DOHH2 (cell line): Measurements from ENCODE around the gene KCNK5.

Experiments
- H3F3A ChIP-seq: fragments of 200-600 bp; sonication (generic), shearing (Covaris generic); 2 replicates; pipeline ENCODE4 v1.6.0; 2016; ENCODE audit warnings: antibody characterized with exemption, mild to moderate bottlenecking; ENCODE audit not compliant: control insufficient read depth, insufficient read depth
- H3K27ac ChIP-seq: fragments of 200-600 bp; sonication (generic); 2 replicates; pipeline ENCODE4 v1.5.1; 2014; ENCODE audit warnings: low read depth, mild to moderate bottlenecking, low read length, moderate library complexity
- H3K27me3 ChIP-seq: fragments of 200-600 bp; sonication (generic); 2 replicates; pipeline ENCODE4 v1.6.1; 2014; ENCODE audit warnings: mild to moderate bottlenecking, low read length, mixed read lengths; ENCODE audit not compliant: control insufficient read depth
- H3K36me3 ChIP-seq: fragments of 200-600 bp; sonication (generic); 2 replicates; pipeline ENCODE4 v1.6.1; 2014; ENCODE audit warnings: mild to moderate bottlenecking, low read length, moderate library complexity, mixed read lengths; ENCODE audit not compliant: control insufficient read depth
- H3K4me1 ChIP-seq: fragments of 200-600 bp; sonication (generic); 2 replicates; pipeline ENCODE4 v1.6.1; 2014; ENCODE audit warnings: mild to moderate bottlenecking, low read length, mixed read lengths; ENCODE audit not compliant: control insufficient read depth
- H3K4me2 ChIP-seq: fragments of 200-600 bp; sonication (generic); 2 replicates; pipeline ENCODE4 v1.6.0; 2014; ENCODE audit warnings: mild to moderate bottlenecking, low read length, moderate library complexity
- H3K4me3 ChIP-seq: fragments of 200-600 bp; sonication (generic); 2 replicates; pipeline ENCODE4 v1.5.1; 2014; ENCODE audit warnings: mild to moderate bottlenecking, low read length, mixed read lengths
- H3K79me2 ChIP-seq: fragments of 200-600 bp; sonication (generic); 2 replicates; pipeline ENCODE4 v1.6.1; 2014; ENCODE audit warnings: mild to moderate bottlenecking, low read length, mixed read lengths; ENCODE audit not compliant: control insufficient read depth
- H3K9me2 ChIP-seq: fragments of 200-600 bp; sonication (generic); replicated peaks from 2 replicates; pipeline ENCODE4 v1.6.1; 2014; ENCODE audit warnings: mild to moderate bottlenecking, low read length, mixed read lengths; ENCODE audit not compliant: control insufficient read depth
- H3K9me3 ChIP-seq: fragments of 200-600 bp; sonication (generic); 2 replicates; pipeline ENCODE4 v1.6.1; 2014; ENCODE audit warnings: antibody characterized with exemption, low read length, mixed read lengths; ENCODE audit not compliant: control insufficient read depth, insufficient read depth
- H4K20me1 ChIP-seq: fragments of 200-600 bp; sonication (generic); 2 replicates; pipeline ENCODE4 v1.6.0; 2014; ENCODE audit warnings: low read depth, mild to moderate bottlenecking, antibody characterized with exemption, low read length, moderate library complexity; ENCODE audit not compliant: control insufficient read depth, insufficient read depth
- EZH2phosphoT487 ChIP-seq: fragments of 200-600 bp; sonication (generic); IDR thresholded peaks from 2 replicates; pipeline ENCODE4 v1.6.1; 2017; ENCODE audit warnings: borderline replicate concordance, mild to moderate bottlenecking, antibody characterized with exemption, low read length, moderate library complexity, mixed read lengths
- TF ChIP-seq, protein P1 (sequence below): fragments of 200-600 bp; sonication (generic); IDR thresholded peaks from one replicate; pipeline ENCODE4 v1.5.1; 2014; ENCODE audit warnings: antibody characterized with exemption, mild to moderate bottlenecking, low read depth, low read length; ENCODE audit not compliant: poor library complexity, severe bottlenecking

KCNK5 gene

DNA sequence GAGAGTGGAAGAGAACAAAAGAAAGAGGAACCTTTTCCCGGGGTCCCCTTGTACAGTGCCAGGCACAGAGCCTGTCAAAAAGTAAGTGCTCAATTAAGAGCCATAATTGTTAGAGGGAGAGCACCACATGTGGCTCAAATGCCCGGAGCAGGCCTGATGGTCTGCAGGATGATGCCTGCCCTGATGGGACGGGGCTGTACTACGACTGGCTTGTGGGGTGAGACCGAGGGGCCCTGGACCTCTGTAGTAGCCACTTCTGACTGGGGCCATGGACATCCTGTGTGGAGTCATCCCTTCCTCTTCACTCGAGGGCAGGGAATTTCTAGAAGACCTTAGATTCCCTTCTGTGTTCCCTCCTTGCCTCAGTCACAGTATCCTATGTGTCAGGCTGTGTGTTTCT, 47.9 kb downstream of the KCNK5 start:
- no peak overlapping the region for H3K27ac ChIP-seq
- H3K4me2 ChIP-seq: no peak overlapping the region
- TF ChIP-seq, protein P1, sequence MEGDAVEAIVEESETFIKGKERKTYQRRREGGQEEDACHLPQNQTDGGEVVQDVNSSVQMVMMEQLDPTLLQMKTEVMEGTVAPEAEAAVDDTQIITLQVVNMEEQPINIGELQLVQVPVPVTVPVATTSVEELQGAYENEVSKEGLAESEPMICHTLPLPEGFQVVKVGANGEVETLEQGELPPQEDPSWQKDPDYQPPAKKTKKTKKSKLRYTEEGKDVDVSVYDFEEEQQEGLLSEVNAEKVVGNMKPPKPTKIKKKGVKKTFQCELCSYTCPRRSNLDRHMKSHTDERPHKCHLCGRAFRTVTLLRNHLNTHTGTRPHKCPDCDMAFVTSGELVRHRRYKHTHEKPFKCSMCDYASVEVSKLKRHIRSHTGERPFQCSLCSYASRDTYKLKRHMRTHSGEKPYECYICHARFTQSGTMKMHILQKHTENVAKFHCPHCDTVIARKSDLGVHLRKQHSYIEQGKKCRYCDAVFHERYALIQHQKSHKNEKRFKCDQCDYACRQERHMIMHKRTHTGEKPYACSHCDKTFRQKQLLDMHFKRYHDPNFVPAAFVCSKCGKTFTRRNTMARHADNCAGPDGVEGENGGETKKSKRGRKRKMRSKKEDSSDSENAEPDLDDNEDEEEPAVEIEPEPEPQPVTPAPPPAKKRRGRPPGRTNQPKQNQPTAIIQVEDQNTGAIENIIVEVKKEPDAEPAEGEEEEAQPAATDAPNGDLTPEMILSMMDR: no peak
- no peak for TF ChIP-seq EZH2phosphoT487
- no peaks in the 10 kb centered on the region for H3K9me2 ChIP-seq
- no peaks in the 10 kb centered on the region for H3F3A ChIP-seq
- H3K4me3 ChIP-seq: no peak overlapping the region
- H3K36me3 ChIP-seq: no peaks in the 10 kb centered on the region
- no peaks in the 10 kb centered on the region for H3K27me3 ChIP-seq
- H4K20me1 ChIP-seq: no peaks in the 10 kb centered on the region
- H3K79me2 ChIP-seq: no peaks in the 10 kb centered on the region
- H3K4me1 ChIP-seq: no peaks in the 10 kb centered on the region
- H3K9me3 ChIP-seq: peaks cover 7% of the 10 kb centered on the region; the same call in 1 of the 2 replicates

DNA sequence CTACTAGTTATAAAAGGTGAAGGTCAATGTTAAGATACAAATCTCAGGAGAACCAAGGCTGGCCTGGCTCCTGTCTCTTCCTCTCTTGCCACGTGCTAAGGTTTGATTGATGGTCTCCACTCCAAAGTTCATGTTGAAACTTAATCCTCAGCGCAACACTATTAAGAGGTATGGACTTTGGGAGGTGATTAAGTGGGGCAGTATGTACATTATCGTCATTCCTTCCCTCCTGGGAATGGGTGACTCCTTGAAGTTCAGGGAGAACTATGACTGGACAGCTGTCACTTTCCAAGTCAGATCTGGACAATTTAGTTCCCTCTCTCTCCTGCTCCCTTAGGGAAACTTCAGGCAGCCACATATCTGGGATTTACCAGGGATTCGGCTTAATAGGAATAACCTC, 50.5 kb downstream of the KCNK5 start:
- TF ChIP-seq, protein P1: no peak
- no peak for TF ChIP-seq EZH2phosphoT487
- Histone ChIP-seq H3F3A (no peaks in the 10 kb centered on the region), H3K4me1 (no peaks in the 10 kb centered on the region)

DNA sequence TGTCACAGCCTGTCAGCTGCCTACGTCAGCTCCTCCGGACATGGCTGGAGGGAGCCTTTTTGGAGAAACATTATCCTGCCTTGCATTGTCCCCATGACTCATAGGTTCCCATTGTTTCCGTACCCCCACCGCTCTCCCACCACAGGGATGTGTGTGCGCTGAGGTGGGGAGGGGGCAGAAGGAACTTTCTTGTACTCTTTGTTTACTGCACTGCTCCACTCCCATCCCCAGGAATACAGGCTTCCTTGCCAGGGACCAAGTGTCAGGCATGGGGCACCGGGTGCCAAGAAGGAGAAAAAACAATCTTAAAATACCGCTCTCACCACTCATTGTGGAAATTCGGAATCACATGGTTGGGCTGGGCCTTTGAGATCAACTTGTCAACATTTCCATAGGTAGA, 51.0 kb downstream of the KCNK5 start:
- H3K36me3 ChIP-seq: no peaks in the 10 kb centered on the region
- no peak overlapping the region for H3K4me2 ChIP-seq
- H3K79me2 ChIP-seq: no peaks in the 10 kb centered on the region
- H3F3A ChIP-seq: no peaks in the 10 kb centered on the region
- H4K20me1 ChIP-seq: no peaks in the 10 kb centered on the region
- no peaks in the 10 kb centered on the region for H3K9me2 ChIP-seq
- H3K4me3 ChIP-seq: no peak overlapping the region
- TF ChIP-seq, protein P1: no peak
- no peak for TF ChIP-seq EZH2phosphoT487
- no peaks in the 10 kb centered on the region for H3K27me3 ChIP-seq
- H3K4me1 ChIP-seq: no peaks in the 10 kb centered on the region
- H3K9me3 ChIP-seq: peaks cover 7% of the 10 kb centered on the region; the same call in 1 of the 2 replicates
- no peak overlapping the region for H3K27ac ChIP-seq

More for the DNA sequence above, 50.5 kb downstream of the KCNK5 start:
- Histone ChIP-seq H3K9me3 (peaks cover 7% of the 10 kb centered on the region; the same call in 1 of the 2 replicates), H3K36me3 (no peaks in the 10 kb centered on the region), H3K79me2 (no peaks in the 10 kb centered on the region), H3K4me3 (no peak overlapping the region), H3K9me2 (no peaks in the 10 kb centered on the region), H3K4me2 (no peak overlapping the region), H3K27ac (no peak overlapping the region), H3K27me3 (no peaks in the 10 kb centered on the region), H4K20me1 (no peaks in the 10 kb centered on the region)
